Measurements from ENCODE around the gene CRACDL.

Gene CRACDL

GRCh38 chr2:98823196-98824170 is 112.5 kb downstream of the CRACDL start:
- DNase-seq (ENCODE audit: low spot score), result no peak

- no peak for DNase-seq (ENCODE audit: low spot score)
These were observed 113.5 kb downstream of the CRACDL start for GRCh38 chr2:98822301-98823164.

- DNase-seq (ENCODE audit: low spot score), result no peak
These were observed 114.3 kb downstream of the CRACDL start for GRCh38 chr2:98821629-98822135.

GRCh38 chr2:98819231-98819766 is 116.7 kb downstream of the CRACDL start:
- no peak for DNase-seq (ENCODE audit: low spot score)

- no peak for DNase-seq (ENCODE audit: low spot score)
These were observed 117.9 kb downstream of the CRACDL start for GRCh38 chr2:98818164-98818563.

GRCh38 chr2:98816281-98816680 is 119.7 kb downstream of the CRACDL start:
- no peak for DNase-seq (ENCODE audit: low spot score)

GRCh38 chr2:98815795-98816194 is 120.2 kb downstream of the CRACDL start:
- DNase-seq (ENCODE audit: low spot score), result no peak

GRCh38 chr2:98811766-98812165 is 124.3 kb downstream of the CRACDL start:
- DNase-seq (ENCODE audit: low spot score), result no peak

GRCh38 chr2:98810588-98810928 is 125.5 kb downstream of the CRACDL start:
- no peak for DNase-seq (ENCODE audit: low spot score)

GRCh38 chr2:98809878-98810587 is 126.0 kb downstream of the CRACDL start:
- DNase-seq (ENCODE audit: low spot score), result no peak

- DNase-seq (ENCODE audit: low spot score), result no peak
These were observed 126.9 kb downstream of the CRACDL start for GRCh38 chr2:98809116-98809515.

GRCh38 chr2:98808546-98808945 is 127.5 kb downstream of the CRACDL start:
- DNase-seq (ENCODE audit: low spot score), result no peak

GRCh38 chr2:98807929-98808328 is 128.1 kb downstream of the CRACDL start:
- no peak for DNase-seq (ENCODE audit: low spot score)

- DNase-seq (ENCODE audit: low spot score), result no peak
These were observed 128.8 kb downstream of the CRACDL start for GRCh38 chr2:98807221-98807620.

GRCh38 chr2:98806236-98806697 is 129.8 kb downstream of the CRACDL start:
- no peak for DNase-seq (ENCODE audit: low spot score)

GRCh38 chr2:98805412-98806171 is 130.4 kb downstream of the CRACDL start:
- no peak for DNase-seq (ENCODE audit: low spot score)

GRCh38 chr2:98804736-98805135 is 131.3 kb downstream of the CRACDL start:
- no peak for DNase-seq (ENCODE audit: low spot score)

GRCh38 chr2:98804265-98804650 is 131.8 kb downstream of the CRACDL start:
- DNase-seq (ENCODE audit: low spot score), result no peak

GRCh38 chr2:98803405-98804264 is 132.4 kb downstream of the CRACDL start:
- no peak for DNase-seq (ENCODE audit: low spot score)

- no peak for DNase-seq (ENCODE audit: low spot score)
These were observed 133.7 kb downstream of the CRACDL start for GRCh38 chr2:98802344-98802743.
